GM21786 (cell line): ENCODE results near the gene ANKRD61.
"Not testable (repeated sequence)": the region's sequence is repeated elsewhere in the genome, so short reads cannot be mapped to it uniquely, and the experiment has no call there.

Experiments
- ATAC-seq: cut with Tn5 transposase; IDR thresholded peaks from one replicate; pipeline ENCODE4 v1.9.1; 2021; ENCODE audit not compliant: unreplicated experiment

ANKRD61 gene

GRCh38 chr7:6030988-6031387 is at the start of gene ANKRD61:
ANKRD61 (plus strand) TSS chr7:6031376; CDS start chr7:6031376, 0 bp downstream.
- no peak for ATAC-seq

GRCh38 chr7:5987061-5987460 is 44.1 kb upstream of the ANKRD61 start:
- not testable (repeated sequence) for ATAC-seq

GRCh38 chr7:5997210-5997808 is 33.9 kb upstream of the ANKRD61 start:
- no peak for ATAC-seq

- no peak for ATAC-seq
Observed at GRCh38 chr7:6007386-6007785, 23.8 kb upstream of the ANKRD61 start.

GRCh38 chr7:6007835-6008590 is 23.2 kb upstream of the ANKRD61 start:
- not testable (repeated sequence) for ATAC-seq

- ATAC-seq: peak; percentile 93
Observed at GRCh38 chr7:6008668-6009611, 22.2 kb upstream of the ANKRD61 start, which contains the start of the genes AIMP2 and PMS2. AIMP2 (plus strand) TSS chr7:6009272; CDS start chr7:6009364, 92 bp downstream. PMS2 (minus strand) TSS chr7:6009049; CDS start chr7:6009019, 30 bp downstream.

- ATAC-seq: not testable (repeated sequence)
Observed at GRCh38 chr7:6010370-6010769, 20.8 kb upstream of the ANKRD61 start.

GRCh38 chr7:6011541-6011940 is 19.6 kb upstream of the ANKRD61 start:
- ATAC-seq: no peak

- ATAC-seq: no peak
Observed at GRCh38 chr7:6012355-6013104, 18.6 kb upstream of the ANKRD61 start.

- ATAC-seq: peak; percentile 18
Observed at GRCh38 chr7:6015917-6016652, 15.1 kb upstream of the ANKRD61 start.

GRCh38 chr7:6016653-6016966 is 14.6 kb upstream of the ANKRD61 start:
- no peak for ATAC-seq

GRCh38 chr7:6020371-6021286 is 10.5 kb upstream of the ANKRD61 start:
- ATAC-seq: no peak

- ATAC-seq: no peak
Observed at GRCh38 chr7:6022707-6023106, 8.5 kb upstream of the ANKRD61 start.

GRCh38 chr7:6023974-6024435 is 7.2 kb upstream of the ANKRD61 start:
- ATAC-seq: no peak

GRCh38 chr7:6026011-6026819 is 5.0 kb upstream of the ANKRD61 start:
- ATAC-seq: peak; percentile 90

GRCh38 chr7:6026820-6027311 is 4.3 kb upstream of the ANKRD61 start:
- no peak for ATAC-seq

GRCh38 chr7:6027806-6028365 is 3.3 kb upstream of the ANKRD61 start:
- no peak for ATAC-seq
